Stimulated activated CD8-positive, alpha-beta memory T cell treated with anti-CD3 and anti-CD28 coated beads, Interleukin-7, amount 100 ng/mL, for 48 hours (primary cell): ENCODE results near the gene CAMTA1.

Experiments
- DNase-seq, 2 donors: peaks; one replicate each; pipeline ENCODE4 v3.0.0-alpha.2; 2020; ENCODE audit warnings: low read depth in 1 of 2; ENCODE audit errors: extremely low read depth in 1 of 2

The CAMTA1 gene

DNA sequence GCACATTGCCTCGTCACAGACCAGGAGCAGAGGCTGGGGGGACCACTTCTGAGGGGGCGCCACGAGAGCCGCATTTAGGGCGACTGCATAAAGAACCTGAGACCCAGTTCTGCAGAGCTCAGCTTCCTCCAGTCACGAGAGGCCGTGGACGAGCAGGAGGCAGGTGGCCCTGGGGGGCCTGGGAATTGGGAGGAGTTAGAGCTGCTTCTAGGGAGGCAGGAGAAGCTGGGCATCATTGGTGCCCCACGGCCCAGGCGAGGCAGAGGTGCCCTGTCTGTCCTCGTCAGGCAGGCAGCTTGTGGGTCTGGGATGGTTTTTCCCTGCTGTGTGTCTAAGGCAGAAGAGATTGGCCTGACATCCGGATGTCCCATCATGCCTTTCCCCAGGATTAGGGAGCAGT is 389.3 kb downstream of the CAMTA1 start:
- no peak for DNase-seq

DNA sequence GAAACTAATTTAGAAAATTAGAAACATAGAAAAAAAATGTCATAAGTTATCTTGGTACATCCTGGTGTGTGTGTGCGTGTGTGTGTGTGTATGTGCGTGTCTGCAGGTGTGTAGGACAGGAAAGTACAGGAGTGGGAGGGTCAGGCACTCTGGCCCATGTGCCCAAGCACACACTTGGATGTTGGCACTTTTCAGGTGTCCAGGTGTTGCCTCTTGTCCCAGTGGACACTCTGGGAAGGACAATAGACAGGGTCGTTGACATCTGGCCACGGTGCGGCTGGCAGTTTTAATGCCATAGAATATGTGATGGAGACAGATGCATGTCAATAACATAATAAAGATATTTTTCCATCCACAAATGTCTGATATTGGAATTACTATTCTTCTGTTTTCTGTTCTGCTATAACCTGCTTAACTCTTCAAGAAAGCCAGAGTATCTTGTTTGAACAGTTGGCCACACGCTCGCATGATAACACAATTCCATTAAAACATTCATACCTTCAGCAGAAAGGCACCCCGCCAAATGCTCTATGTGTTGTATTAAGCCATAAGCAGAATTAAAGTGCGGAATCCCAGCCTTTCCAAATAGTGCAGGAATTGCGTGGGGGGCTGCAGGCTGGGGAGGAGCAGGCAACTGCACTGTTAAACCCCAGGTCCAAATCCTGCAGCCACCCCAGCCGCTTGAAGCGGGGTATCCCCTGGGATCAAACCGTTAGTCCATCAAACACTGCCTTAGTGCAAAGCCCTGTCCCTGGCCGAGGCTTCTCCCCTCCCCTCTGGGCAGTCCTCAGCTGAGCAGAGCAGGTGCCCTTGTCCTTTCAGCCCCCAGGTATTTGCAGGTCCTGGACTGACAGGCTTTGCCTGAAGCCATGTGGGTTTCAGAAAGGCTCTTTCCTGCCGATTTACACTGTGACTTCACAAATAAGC is 390.0 kb downstream of the CAMTA1 start:
- DNase-seq: no peak

- no peak for DNase-seq
Measured at GRCh38 chr1:7177021-7177420, 391.8 kb downstream of the CAMTA1 start.

GRCh38 chr1:7177438-7178146 is 392.3 kb downstream of the CAMTA1 start:
- no peak for DNase-seq

GRCh38 chr1:7178336-7178735 is 393.1 kb downstream of the CAMTA1 start:
- DNase-seq: no peak

DNA sequence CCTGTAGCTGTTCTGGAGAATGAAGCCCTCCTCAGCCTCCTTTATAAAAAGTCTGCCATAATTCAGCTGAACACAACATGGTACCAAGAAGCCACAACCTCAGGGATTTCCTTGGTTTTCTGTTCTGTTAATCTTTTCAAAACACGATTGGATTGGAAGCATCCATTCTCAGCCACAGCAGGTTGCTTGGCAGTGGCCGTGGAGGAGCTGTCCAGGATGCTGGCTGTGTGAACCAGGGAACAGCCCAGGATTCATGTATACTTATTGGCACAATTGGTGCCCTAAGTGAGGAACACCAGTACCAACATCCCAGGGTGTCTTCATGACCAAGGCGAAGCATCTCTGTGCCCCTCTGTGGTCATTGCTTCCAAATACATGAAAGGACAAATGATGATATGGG is 393.5 kb downstream of the CAMTA1 start:
- no peak for DNase-seq

- no peak for DNase-seq
Measured at GRCh38 chr1:7185721-7186120, 400.5 kb downstream of the CAMTA1 start.

GRCh38 chr1:7186382-7187111 is 401.3 kb downstream of the CAMTA1 start:
- no peak for DNase-seq

GRCh38 chr1:7187112-7187493 is 401.8 kb downstream of the CAMTA1 start:
- no peak for DNase-seq

- DNase-seq: no peak
Measured at GRCh38 chr1:7190261-7190660, 405.0 kb downstream of the CAMTA1 start.

- DNase-seq: no peak
Measured at GRCh38 chr1:7192453-7192852, 407.2 kb downstream of the CAMTA1 start.

DNA sequence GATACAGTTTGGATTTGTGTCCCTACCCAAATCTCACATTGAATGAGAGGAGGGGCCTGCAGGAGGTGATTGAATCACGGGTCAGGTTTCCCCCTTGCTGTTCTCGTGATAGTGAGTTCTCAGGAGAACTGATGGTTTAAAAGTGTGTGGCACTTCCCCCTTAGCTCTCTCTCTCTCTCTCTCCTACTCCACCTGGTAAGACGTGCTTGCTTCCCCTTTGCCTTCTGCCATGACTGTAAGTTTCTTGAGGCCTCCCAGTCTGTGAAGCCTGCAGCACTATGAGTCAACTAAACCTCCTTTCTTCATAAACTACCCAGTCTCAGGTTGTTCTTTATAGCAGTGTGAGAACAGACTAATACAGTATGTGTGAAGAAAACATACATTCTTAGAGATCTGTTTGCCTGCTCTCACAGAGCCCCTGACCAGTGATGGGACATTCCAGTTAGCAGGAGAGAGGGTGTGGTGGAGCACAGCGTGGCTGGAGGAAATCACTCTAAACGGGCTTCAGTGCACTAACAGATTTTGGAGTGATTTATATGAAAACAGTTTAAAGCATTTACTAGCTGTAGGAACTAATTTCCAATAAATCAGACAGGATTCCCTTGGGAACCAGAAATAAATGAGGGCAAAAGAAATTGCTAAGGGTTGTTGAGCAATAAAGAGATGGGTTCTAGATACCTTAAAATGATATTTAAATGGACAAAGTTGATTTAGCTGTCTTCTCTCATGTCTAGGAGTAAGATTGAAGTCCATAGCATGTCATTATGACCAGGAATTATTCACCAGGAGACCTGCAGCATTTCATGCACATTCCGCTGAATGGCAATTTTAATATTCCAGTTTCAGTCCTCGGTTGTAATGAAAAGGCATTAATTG is 411.0 kb downstream of the CAMTA1 start:
- DNase-seq: no peak

DNA sequence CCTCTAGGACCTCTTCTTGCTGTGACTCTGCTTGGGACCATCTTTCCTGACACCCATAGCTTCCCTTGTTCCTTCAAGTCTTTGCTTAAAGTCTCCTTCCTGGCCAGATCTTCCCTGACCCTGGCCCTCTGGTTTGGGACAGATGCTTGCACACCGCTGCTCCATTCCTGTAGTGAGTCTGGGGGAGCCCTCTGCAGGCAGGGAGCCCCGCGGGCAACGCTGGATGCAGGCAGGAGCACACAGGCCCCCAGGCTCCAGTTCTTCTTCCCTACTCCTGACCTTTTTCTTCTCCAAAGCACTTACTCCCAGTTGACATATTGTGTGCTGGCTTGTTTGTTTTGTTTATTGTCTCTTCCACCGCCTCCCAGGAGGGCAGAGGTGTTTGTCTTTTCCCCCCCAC is 413.4 kb downstream of the CAMTA1 start:
- DNase-seq: no peak

GRCh38 chr1:7199077-7199779 is 414.0 kb downstream of the CAMTA1 start:
- DNase-seq: no peak

DNA sequence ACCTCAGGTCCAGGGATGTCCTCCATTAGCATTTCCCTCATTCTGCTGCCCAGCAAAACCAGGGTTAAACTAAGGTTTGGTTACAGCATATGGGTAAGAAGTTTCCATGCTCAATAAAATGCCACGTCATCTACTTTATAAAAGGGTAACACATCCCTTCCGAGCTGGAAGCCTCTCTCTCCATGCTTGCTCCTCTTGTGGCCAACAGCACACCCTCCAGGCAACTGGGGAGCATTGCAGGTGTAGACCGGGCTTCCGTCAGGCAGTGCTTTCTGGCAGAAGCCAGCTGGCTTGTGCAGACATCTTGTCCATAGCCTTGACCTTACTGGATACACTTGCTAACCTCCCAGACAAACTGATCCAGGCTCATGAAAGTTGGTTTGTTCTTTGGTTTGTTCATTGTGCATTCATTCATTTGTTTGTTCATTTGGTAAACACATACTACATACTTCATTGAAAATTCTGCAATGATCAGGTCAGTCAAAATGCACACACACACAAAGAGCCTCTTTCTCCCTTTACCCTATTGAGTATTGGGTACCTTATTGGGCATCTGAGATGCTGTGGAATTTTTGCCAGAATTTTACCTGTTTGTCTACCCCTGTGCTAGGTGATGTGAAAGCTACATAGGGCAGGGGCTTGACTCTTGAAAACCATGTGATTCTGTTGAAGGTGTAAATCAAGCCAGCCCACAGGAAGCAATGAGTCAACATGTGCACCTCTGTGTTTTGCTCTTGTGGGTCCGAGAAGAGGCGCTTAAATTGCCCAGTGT is 422.8 kb downstream of the CAMTA1 start:
- no peak for DNase-seq

GRCh38 chr1:7208647-7209180 is 423.5 kb downstream of the CAMTA1 start:
- no peak for DNase-seq

- DNase-seq: no peak
Measured at GRCh38 chr1:7209336-7209735, 424.1 kb downstream of the CAMTA1 start.

DNA sequence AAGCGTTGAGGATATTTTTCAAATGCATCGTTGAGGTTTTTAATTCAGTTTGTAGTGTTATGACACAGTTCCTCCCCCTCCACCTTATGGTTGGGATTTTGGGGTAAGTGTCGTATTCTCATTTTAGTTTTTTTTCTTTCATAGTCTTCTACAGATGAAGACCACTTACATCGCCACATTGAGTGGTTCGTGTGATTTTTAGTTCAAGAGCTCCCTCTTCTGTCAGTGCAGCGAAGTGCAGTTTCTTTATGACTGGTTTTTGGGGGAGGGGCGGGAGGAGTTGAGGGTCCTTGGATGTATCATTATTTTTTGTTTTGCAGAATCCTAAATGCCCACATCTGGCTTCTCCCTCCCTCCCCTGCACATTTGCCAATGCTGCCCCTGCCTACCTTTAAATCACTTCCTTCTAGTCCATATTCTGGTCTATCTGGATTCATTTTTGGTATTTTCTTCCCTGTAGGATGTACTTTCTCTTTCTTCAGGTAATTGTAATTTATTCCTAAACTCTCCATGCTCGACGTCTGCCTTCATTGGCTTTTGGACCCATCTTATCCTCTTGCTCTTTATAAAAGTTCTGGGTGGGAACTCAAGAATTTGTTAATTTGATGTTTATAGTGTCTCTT is 433.1 kb downstream of the CAMTA1 start:
- no peak for DNase-seq
